Stimulated activated CD4-positive, alpha-beta T cell treated with anti-CD3 and anti-CD28 coated beads, Interleukin-1b, Interleukin-23, amount 100 ng/mL, for 1 hour (primary cell): Measurements from ENCODE around the gene DAGLA.

Source experiments
- DNase-seq, 2 donors: peaks; one replicate each; pipeline ENCODE4 v3.0.0-alpha.2; 2020; ENCODE audit warnings: low read depth in 2 of 2

The DAGLA gene

GRCh38 chr11:61728066-61728939, 48.1 kb downstream of the DAGLA start:
- no peak for DNase-seq

GRCh38 chr11:61728940-61729219, 48.7 kb downstream of the DAGLA start:
- DNase-seq = no peak

GRCh38 chr11:61730240-61730994, 50.2 kb downstream of the DAGLA start:
- no peak for DNase-seq

GRCh38 chr11:61731211-61731951, 51.2 kb downstream of the DAGLA start:
- DNase-seq = no peak

GRCh38 chr11:61731952-61732675, 51.9 kb downstream of the DAGLA start:
- no peak for DNase-seq

GRCh38 chr11:61732705-61733104, 52.5 kb downstream of the DAGLA start:
- no peak for DNase-seq

- DNase-seq = peak; percentile 59 to 65
Measured at GRCh38 chr11:61733120-61733978, 53.2 kb downstream of the DAGLA start.

- DNase-seq = no peak
Measured at GRCh38 chr11:61734767-61735166, 54.6 kb downstream of the DAGLA start.

- no peak for DNase-seq
Measured at GRCh38 chr11:61735391-61735790, 55.2 kb downstream of the DAGLA start.

GRCh38 chr11:61736310-61736709, 56.1 kb downstream of the DAGLA start:
- DNase-seq = no peak

GRCh38 chr11:61737131-61737530, 56.9 kb downstream of the DAGLA start:
- no peak for DNase-seq

GRCh38 chr11:61737636-61738386, 57.6 kb downstream of the DAGLA start:
- DNase-seq = no peak

- no peak for DNase-seq
Measured at GRCh38 chr11:61738776-61739175, 58.6 kb downstream of the DAGLA start.

- DNase-seq = no peak
Measured at GRCh38 chr11:61739413-61739812, 59.2 kb downstream of the DAGLA start.

GRCh38 chr11:61739966-61740365, 59.8 kb downstream of the DAGLA start:
- DNase-seq = no peak

GRCh38 chr11:61742391-61742790, 62.2 kb downstream of the DAGLA start:
- DNase-seq = no peak

GRCh38 chr11:61743486-61744095, 63.4 kb downstream of the DAGLA start:
- DNase-seq = no peak

GRCh38 chr11:61744181-61744580, 64.0 kb downstream of the DAGLA start:
- DNase-seq = no peak

- no peak for DNase-seq
Measured at GRCh38 chr11:61744609-61745156, 64.5 kb downstream of the DAGLA start.
